Psoas muscle (tissue), 8 donors: ENCODE data around the gene MCFD2. TPM values are rescaled to one million over a fixed set of nuclear protein-coding genes. Genes with fewer than 3 reads are reported as not detected.

Source experiments
- ATAC-seq, 4 donors: fragments of 200-7000 bp; cut with Tn5 transposase; one replicate each; pipeline ENCODE4 v1.9.1; 2020; ENCODE audit warnings: moderate library complexity in 3 of 4, mild to moderate bottlenecking in 2 of 4
- DNase-seq, 2 donors: peaks; one replicate each; pipeline ENCODE4 v3.0.0-alpha.2; 2020
- H3K27ac ChIP-seq: fragments of 200-600 bp; one replicate; pipeline ENCODE4 v1.8.0; 2022
- H3K27me3 ChIP-seq, 3 donors: fragments of 200-600 bp in 1 of 3; one replicate each; pipeline versions ENCODE4 v1.6.1 to v1.8.0; 2013 to 2022; ENCODE audit warnings: low read length in 2 of 3, mild to moderate bottlenecking in 2 of 3, moderate library complexity in 1 of 3; ENCODE audit not compliant: insufficient read depth in 3 of 3
- H3K36me3 ChIP-seq, 2 donors: fragments of 200-600 bp in 1 of 2; one replicate each; pipeline versions ENCODE4 v1.6.1 to v1.8.0; 2013 to 2022; ENCODE audit warnings: low read depth in 1 of 2, mild to moderate bottlenecking in 1 of 2, moderate library complexity in 1 of 2; ENCODE audit not compliant: insufficient read depth in 1 of 2
- H3K4me1 ChIP-seq: fragments of 200-600 bp; one replicate; pipeline ENCODE4 v1.8.0; 2022
- H3K4me3 ChIP-seq: fragments of 200-600 bp; one replicate; pipeline ENCODE4 v1.8.0; 2022; ENCODE audit warnings: mild to moderate bottlenecking
- H3K9me3 ChIP-seq: fragments of 200-600 bp; one replicate; pipeline ENCODE4 v1.8.0; 2022
- WGBS, 3 donors: extraction: QIAGEN DNeasy Blood & Tissue Kit; methylation state at CpG; one replicate each; pipeline versions ENCODE4 v1.1.6 to v1.1.7; 2013; 5-methylcytosine and 5-hydroxymethylcytosine counted together
- intact Hi-C, 2 donors: fragments of 100-400 bp; cut with DNase I; formaldehyde crosslinking; loops; one replicate each; pipeline versions ENCODE4 v1.11.0 to v1.14.2; 2022
- polyA plus RNA-seq, 3 donors: library from polyadenylated mRNA; stranded (reverse); fragments of 200-250 nt; gene quantifications; one replicate each; pipeline ENCODE4 v1.2.3, GENCODE V29; 2013
- total RNA-seq, 4 donors: library from RNA; stranded (reverse); fragmentation: NEBNext Ultra II Directional in 2 of 4; extraction: Animal tissue kit (Norgen Biotek cat#: 25700) in 2 of 4; gene quantifications; one replicate each; pipeline versions ENCODE4 v1.2.1 to v1.2.4, GENCODE V29; 2021 to 2023
- TF ChIP-seq, protein P1 (sequence below): fragments of 200-600 bp; IDR thresholded peaks from one replicate; pipeline ENCODE4 v1.8.0; 2022; ENCODE audit warnings: antibody characterized with exemption
- donor health status: healthy with polysubstance abuse.
- donor health status: DM: no; HTN: no; CAD: no; lungs with moderate emphysema.
- donor health status: Bipolar disorder and iron deficiency.
- donor health status: healthy.
- donor health status: DM: yes; HTN: yes; CAD: no.
- donor health status: DM: no; HTN: no; CAD: no.
- donor health status: DM: no; HTN: no; CAD: no.
- donor health status: DM: yes; HTN: yes; CAD: no.

The MCFD2 gene
- total and polyA plus RNA-seq, 7 donors, result 52.2 to 121 (median 86.5) TPM

DNA sequence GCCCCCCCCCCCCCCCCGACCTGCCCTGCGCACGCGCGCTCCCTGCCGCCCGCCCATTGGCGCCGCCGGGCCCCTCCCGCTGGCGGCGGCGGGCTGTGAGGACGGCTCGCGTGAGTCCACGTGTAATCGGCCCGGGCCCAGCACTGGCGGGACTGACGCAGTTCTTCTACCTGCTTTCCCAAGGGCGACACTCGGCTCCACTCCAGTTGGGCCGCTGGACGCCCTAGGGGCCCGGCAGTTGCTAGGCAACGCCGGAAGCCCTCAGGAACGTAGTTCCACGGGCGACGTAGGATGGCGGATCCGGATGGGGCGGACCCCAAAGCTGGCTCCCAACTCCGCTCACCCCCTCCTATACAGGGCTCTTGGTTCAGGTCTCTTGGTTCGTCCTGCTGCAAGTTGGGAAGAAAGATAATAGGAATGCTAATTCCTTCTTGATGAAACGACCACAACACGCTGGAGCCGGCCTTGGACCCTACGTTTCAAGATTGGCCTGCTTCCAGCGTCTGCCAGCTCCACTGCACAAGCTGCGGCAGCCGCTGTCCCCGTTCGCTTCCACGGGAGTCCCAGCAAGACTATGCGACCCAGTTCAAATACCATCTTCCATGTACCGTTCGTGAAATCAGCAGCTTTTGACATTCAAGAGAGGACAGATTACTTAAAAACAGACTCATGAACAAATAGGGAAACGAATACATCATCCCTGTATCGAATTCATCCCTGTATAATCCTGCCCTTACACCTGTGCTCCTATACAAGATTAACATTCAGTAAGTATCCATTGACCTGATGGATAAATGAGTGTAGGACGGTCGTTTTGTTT lies 415 bp upstream of the MCFD2 start:
- Histone ChIP-seq H3K9me3 (no peaks in the 10 kb centered on the region), H3K4me1 (peaks cover 25% of the 10 kb centered on the region), H3K36me3 (peaks cover 0 to 6% of the 10 kb centered on the region in 2 donors), H3K4me3 (peak overlapping the region; percentile 82), H3K27me3 (no peaks in the 10 kb centered on the region), H3K27ac (peak overlapping the region; percentile 91)
- WGBS, 3 donors, result 0 to 1% (median 0%) methylated on average over 45 to 55 of the region's 55 CpGs
- DNase-seq, result peak; percentile 97 to 99
- TF ChIP-seq, protein P1, sequence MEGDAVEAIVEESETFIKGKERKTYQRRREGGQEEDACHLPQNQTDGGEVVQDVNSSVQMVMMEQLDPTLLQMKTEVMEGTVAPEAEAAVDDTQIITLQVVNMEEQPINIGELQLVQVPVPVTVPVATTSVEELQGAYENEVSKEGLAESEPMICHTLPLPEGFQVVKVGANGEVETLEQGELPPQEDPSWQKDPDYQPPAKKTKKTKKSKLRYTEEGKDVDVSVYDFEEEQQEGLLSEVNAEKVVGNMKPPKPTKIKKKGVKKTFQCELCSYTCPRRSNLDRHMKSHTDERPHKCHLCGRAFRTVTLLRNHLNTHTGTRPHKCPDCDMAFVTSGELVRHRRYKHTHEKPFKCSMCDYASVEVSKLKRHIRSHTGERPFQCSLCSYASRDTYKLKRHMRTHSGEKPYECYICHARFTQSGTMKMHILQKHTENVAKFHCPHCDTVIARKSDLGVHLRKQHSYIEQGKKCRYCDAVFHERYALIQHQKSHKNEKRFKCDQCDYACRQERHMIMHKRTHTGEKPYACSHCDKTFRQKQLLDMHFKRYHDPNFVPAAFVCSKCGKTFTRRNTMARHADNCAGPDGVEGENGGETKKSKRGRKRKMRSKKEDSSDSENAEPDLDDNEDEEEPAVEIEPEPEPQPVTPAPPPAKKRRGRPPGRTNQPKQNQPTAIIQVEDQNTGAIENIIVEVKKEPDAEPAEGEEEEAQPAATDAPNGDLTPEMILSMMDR, result no peak
- ATAC-seq, result peak; percentile 87 to 90 (median 88)
- intact Hi-C loops, result loop anchor here in 1 of 2 donors (5.0 kb wide), 1 partner anchor 406 kb away; no protein-coding TSS in a partner anchor

DNA sequence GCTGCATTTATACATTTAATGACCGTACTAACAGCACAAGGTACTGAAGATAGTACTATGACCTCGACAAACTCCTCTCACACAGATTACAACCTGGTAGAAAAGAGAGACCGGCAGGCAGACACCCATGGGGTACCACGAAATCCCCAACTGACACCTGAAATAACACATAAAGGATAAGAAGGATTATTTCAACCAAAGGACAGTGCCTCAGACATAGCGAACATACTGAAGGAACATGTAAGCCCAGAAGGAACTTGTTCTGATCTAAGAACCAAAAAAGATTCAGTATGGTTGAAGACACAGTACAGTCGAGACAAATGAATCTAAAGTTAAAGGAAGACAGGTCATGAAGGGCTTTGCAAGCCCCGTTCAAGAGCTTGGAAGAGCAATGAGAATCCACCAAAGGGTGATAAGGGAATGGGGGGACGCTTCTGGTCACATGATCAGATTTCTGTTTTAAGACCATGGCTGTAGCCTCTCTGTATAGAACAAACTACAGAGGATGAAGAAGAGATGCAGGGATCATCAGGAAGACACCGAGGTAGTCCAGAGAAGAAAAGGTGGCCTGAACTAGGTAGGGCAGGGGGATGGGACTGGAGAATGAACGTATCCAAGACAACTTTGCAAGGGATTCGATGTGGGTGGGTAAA lies 902 bp downstream of the MCFD2 start:
- Histone ChIP-seq H3K4me3 (peak overlapping the region; percentile 82), H3K4me1 (peaks cover 33% of the 10 kb centered on the region), H3K27me3 (no peaks in the 10 kb centered on the region), H3K9me3 (no peaks in the 10 kb centered on the region), H3K36me3 (peaks cover 0 to 15% of the 10 kb centered on the region in 2 donors), H3K27ac (peak overlapping the region; percentile 91)
- intact Hi-C loops, result loop anchor here in 1 of 2 donors (5.0 kb wide), 1 partner anchor 408 kb away; no protein-coding TSS in a partner anchor
- TF ChIP-seq, protein P1, result no peak
- ATAC-seq (peak in 1 of 4 donors; percentile 0), DNase-seq (no peak)
- 34 to 36% (median 35%) methylated on average over 11 of the region's 11 CpGs for WGBS, 3 donors

DNA sequence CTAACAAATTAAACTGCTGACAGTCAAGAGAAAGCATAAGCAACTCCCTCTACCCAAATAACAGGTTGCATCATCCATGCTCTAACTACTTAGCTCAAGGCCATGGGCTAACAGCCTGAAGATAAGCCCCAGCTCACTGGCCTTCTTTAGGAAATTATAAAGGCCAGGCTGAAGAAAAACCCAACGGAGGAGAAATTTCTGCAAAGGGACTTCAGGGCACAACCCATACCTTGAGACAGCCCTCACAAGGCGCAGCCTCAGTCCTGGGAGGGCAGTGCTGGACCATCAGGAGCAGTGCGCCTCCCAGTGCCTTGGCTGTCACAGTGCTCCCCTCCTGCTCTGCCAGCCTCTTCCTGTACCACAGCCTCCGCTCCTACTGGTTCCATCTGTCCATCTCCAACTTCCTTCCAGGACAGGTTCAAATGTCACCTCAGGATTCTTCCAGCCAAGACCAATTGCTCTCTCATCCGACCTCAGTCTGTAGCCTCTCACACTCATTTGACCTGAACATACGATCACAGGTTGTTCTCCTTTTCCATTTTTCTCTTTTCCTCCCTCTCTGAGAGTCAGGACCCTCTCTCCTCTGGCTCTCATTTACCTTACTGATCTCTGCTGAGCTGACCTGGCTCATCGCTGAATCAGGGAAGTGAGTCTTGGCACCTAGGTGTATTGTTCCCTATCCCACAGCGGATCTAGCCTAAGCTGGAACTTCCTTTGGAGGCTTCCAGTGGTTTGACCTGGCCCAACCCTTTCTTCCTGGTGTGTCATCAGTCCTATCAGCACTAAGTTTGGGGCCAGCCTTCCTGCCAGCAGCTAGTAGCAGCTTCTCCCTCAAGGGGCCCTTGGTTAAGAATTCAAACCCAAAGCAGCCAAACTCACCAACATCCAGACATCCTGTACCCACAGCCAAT lies 1.9 kb downstream of the MCFD2 start:
- Histone ChIP-seq H3K4me3 (peak overlapping the region; percentile 82), H3K36me3 (peaks cover under 1 to 24% of the 10 kb centered on the region in 2 donors), H3K4me1 (peaks cover 43% of the 10 kb centered on the region), H3K27ac (peak overlapping the region; percentile 91), H3K9me3 (no peaks in the 10 kb centered on the region), H3K27me3 (no peaks in the 10 kb centered on the region)
- ATAC-seq (peak in 3 of 4 donors; percentile 38 to 41 (median 40)), DNase-seq (peak; percentile 30 to 63)
- TF ChIP-seq, protein P1, result no peak
- WGBS, 3 donors, result 70 to 83% (median 71%) methylated on average over 8 of the region's 8 CpGs
- intact Hi-C loops, result no loop called here

DNA sequence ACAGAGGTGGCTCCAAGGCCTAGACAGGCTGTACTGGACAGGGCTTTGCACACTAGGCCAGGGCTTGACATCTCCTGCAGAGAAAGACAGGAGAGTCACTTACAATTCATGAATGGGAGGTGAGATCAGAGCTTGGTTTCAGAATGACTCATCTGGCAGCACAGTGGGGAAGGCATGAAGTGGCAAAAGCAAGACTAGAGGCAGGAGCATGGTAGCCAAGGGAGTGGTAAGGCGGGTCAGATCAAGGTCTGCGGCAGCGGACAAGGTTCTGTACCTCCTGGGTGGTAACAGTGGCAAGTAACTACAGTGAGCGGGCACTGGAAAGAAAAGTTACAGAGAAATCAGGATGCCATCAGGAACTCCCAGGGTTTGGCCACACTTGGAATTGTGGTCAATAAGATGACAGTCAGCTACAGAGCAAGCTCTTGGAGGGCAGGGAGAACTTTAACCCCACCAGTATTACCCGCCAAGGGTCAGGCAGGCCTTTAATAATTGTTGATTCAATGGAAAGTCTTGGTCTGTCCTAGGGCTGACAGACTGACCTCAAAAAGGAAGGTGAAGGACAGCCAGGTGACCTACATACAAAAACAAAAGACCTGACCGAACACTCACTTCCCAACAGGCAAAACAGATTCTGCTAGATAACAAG lies 5.7 kb downstream of the MCFD2 start:
- intact Hi-C loops, result no loop called here
- Histone ChIP-seq H3K4me3 (no peak overlapping the region), H3K36me3 (peaks cover 16 to 62% of the 10 kb centered on the region in 2 donors), H3K27ac (peak overlapping the region; percentile 72), H3K4me1 (peaks cover 44% of the 10 kb centered on the region), H3K9me3 (no peaks in the 10 kb centered on the region), H3K27me3 (no peaks in the 10 kb centered on the region)
- TF ChIP-seq, protein P1, result no peak
- DNase-seq, result peak; percentile 35 to 71
- WGBS, 3 donors, result 75 to 91% (median 85%) methylated on average over 6 of the region's 6 CpGs
- ATAC-seq, result peak; percentile 82 to 88 (median 86)
